HG02798 (cell line): Measurements from ENCODE around the gene ITGA2.
A peak's percentile ranks its signal among the peaks of the same experiment; 100 is the strongest.
"Not testable (repeated sequence)": the region's sequence is repeated elsewhere in the genome, so short reads cannot be mapped to it uniquely, and the experiment has no call there.

ENCODE experiments used
- ATAC-seq: cut with Tn5 transposase; IDR thresholded peaks from one replicate; pipeline ENCODE4 v1.9.1; 2021; ENCODE audit warnings: mild to moderate bottlenecking; ENCODE audit not compliant: unreplicated experiment, poor library complexity

ITGA2 gene

GRCh38 chr5:53090229-53090628 is 101.1 kb downstream of the ITGA2 start:
- no peak for ATAC-seq

- no peak for ATAC-seq
Observed at GRCh38 chr5:53091289-53091688, 102.1 kb downstream of the ITGA2 start.

GRCh38 chr5:53092242-53092641 is 103.1 kb downstream of the ITGA2 start:
- ATAC-seq = no peak

GRCh38 chr5:53095217-53095616 is 106.1 kb downstream of the ITGA2 start:
- no peak for ATAC-seq

GRCh38 chr5:53095931-53096525 is 106.9 kb downstream of the ITGA2 start:
- peak; percentile 90 for ATAC-seq

- no peak for ATAC-seq
Observed at GRCh38 chr5:53099546-53099945, 110.4 kb downstream of the ITGA2 start.

- no peak for ATAC-seq
Observed at GRCh38 chr5:53100606-53101005, 111.5 kb downstream of the ITGA2 start.

GRCh38 chr5:53105611-53106300 is 116.6 kb downstream of the ITGA2 start:
- no peak for ATAC-seq

GRCh38 chr5:53109056-53109442 is 119.9 kb downstream of the ITGA2 start:
- ATAC-seq = peak; percentile 8

GRCh38 chr5:53109443-53110127 is 120.4 kb downstream of the ITGA2 start, which contains the start of gene MOCS2:
Gene MOCS2, minus strand, starts transcription at chr5:53109757. Its CDS starts 2,583 bp downstream, at chr5:53107174.
- ATAC-seq = peak; percentile 97

GRCh38 chr5:53110156-53110555 is 121.0 kb downstream of the ITGA2 start:
- ATAC-seq = peak; percentile 1

GRCh38 chr5:53111139-53111538 is 122.0 kb downstream of the ITGA2 start:
- no peak for ATAC-seq

- not testable (repeated sequence) for ATAC-seq
Observed at GRCh38 chr5:53112307-53112706, 123.2 kb downstream of the ITGA2 start.

GRCh38 chr5:53112909-53113308 is 123.8 kb downstream of the ITGA2 start:
- no peak for ATAC-seq

- ATAC-seq = no peak
Observed at GRCh38 chr5:53113947-53114346, 124.8 kb downstream of the ITGA2 start.

- no peak for ATAC-seq
Observed at GRCh38 chr5:53114988-53115387, 125.8 kb downstream of the ITGA2 start.

- no peak for ATAC-seq
Observed at GRCh38 chr5:53116597-53116996, 127.4 kb downstream of the ITGA2 start.

- no peak for ATAC-seq
Observed at GRCh38 chr5:53118879-53119278, 129.7 kb downstream of the ITGA2 start.

GRCh38 chr5:53120165-53120564 is 131.0 kb downstream of the ITGA2 start:
- no peak for ATAC-seq

- no peak for ATAC-seq
Observed at GRCh38 chr5:53123702-53124101, 134.6 kb downstream of the ITGA2 start.

- ATAC-seq = no peak
Observed at GRCh38 chr5:53126521-53126920, 137.4 kb downstream of the ITGA2 start.
